IMR-90 (cell line): Measurements from ENCODE around the gene HMGB3. TPM values are rescaled to one million over a fixed set of nuclear protein-coding genes. Genes with fewer than 3 reads are reported as not detected.

Source experiments
- ATAC-seq: fragments of 200-7000 bp; cut with Tn5 transposase; 2 replicates; pipeline ENCODE4 v1.9.1; 2020; ENCODE audit warnings: low read depth, mild to moderate bottlenecking, moderate library complexity
- BruUV-seq: library from RNA; stranded (reverse); fragments of 400-500 nt; replicated peaks from 2 replicates; lab custom pipeline; 2021; lab: Mats Ljungman, UMichigan
- CTCF ChIA-PET: fragments of 300-600 bp; formaldehyde crosslinking; extraction: SDS; loops from one replicate; lab custom pipeline; 2021; ENCODE audit warnings: antibody characterized with exemption; lab: Yijun Ruan, JAX
- POLR2A ChIA-PET: fragments of 300-600 bp; sonication (Branson Sonifier 250); formaldehyde crosslinking; loops from one replicate; lab custom pipeline; 2022; ENCODE audit warnings: antibody characterized with exemption; ENCODE audit not compliant: unreplicated experiment; lab: Charles Lee
- DNase-seq: peaks from one replicate; pipeline ENCODE4 v3.0.0; 2013
- H2AFZ ChIP-seq: replicated peaks from 2 replicates; pipeline ENCODE3; 2013; ENCODE audit warnings: low read length, mild to moderate bottlenecking; ENCODE audit not compliant: poor library complexity
- H2AK5ac ChIP-seq: 2 replicates; pipeline ENCODE4 v1.6.1; 2013; ENCODE audit warnings: low read depth, low read length, inconsistent platforms
- H2AK9ac ChIP-seq: replicated peaks from 2 replicates; pipeline ENCODE3; 2013; ENCODE audit warnings: mild to moderate bottlenecking, low read depth, low read length, moderate library complexity; ENCODE audit not compliant: poor library complexity
- H2BK120ac ChIP-seq: 2 replicates; pipeline ENCODE4 v1.6.1; 2013; ENCODE audit warnings: low read depth, low read length, inconsistent platforms
- H2BK15ac ChIP-seq: 3 replicates; pipeline ENCODE4 v1.6.1; 2013; ENCODE audit warnings: low read depth, low read length, inconsistent platforms
- H2BK20ac ChIP-seq: 2 replicates; pipeline ENCODE4 v1.6.1; 2013; ENCODE audit warnings: low read depth, mild to moderate bottlenecking, inconsistent platforms, low read length, moderate library complexity
- H2BK5ac ChIP-seq: 2 replicates; pipeline ENCODE4 v1.6.1; 2013; ENCODE audit warnings: mild to moderate bottlenecking, low read depth, low read length, inconsistent platforms; ENCODE audit not compliant: poor library complexity, severe bottlenecking
- H3K14ac ChIP-seq: replicated peaks from 2 replicates; pipeline ENCODE4 v1.6.1; 2013; ENCODE audit warnings: low read depth, low read length, inconsistent platforms
- H3K18ac ChIP-seq: 2 replicates; pipeline ENCODE4 v1.6.1; 2013; ENCODE audit warnings: low read depth, low read length, control low read depth
- H3K23ac ChIP-seq: 2 replicates; pipeline ENCODE4 v1.6.1; 2013; ENCODE audit warnings: low read depth, low read length, inconsistent platforms
- H3K27ac ChIP-seq: 2 replicates; pipeline ENCODE4 v1.5.1; 2013; ENCODE audit warnings: mild to moderate bottlenecking, control low read depth, low read length; ENCODE audit not compliant: insufficient read depth
- H3K27me3 ChIP-seq: 2 replicates; pipeline ENCODE4 v1.6.1; 2013; ENCODE audit warnings: low read length; ENCODE audit not compliant: control insufficient read depth, insufficient read depth
- H3K36me3 ChIP-seq: 2 replicates; pipeline ENCODE4 v1.6.1; 2013; ENCODE audit warnings: low read length, mixed read lengths; ENCODE audit not compliant: control insufficient read depth, insufficient read depth
- H3K4ac ChIP-seq: 2 replicates; pipeline ENCODE4 v1.6.1; 2013; ENCODE audit warnings: low read depth, low read length, inconsistent platforms
- H3K4me1 ChIP-seq: 2 replicates; pipeline ENCODE4 v1.6.1; 2013; ENCODE audit warnings: low read length, mixed read lengths; ENCODE audit not compliant: control insufficient read depth, insufficient read depth
- H3K4me2 ChIP-seq: 2 replicates; pipeline ENCODE4 v1.6.1; 2013; ENCODE audit warnings: low read depth, mild to moderate bottlenecking, control low read depth, low read length, moderate library complexity
- H3K4me3 ChIP-seq: 2 replicates; pipeline ENCODE4 v1.5.1; 2013; ENCODE audit warnings: low read depth, mild to moderate bottlenecking, control low read depth, low read length, moderate library complexity; ENCODE audit not compliant: insufficient read depth
- H3K56ac ChIP-seq: 2 replicates; pipeline ENCODE4 v1.6.1; 2013; ENCODE audit warnings: low read length, inconsistent platforms; ENCODE audit not compliant: insufficient read depth; ENCODE audit errors: extremely low read depth
- H3K79me1 ChIP-seq, 2 experiments: 2 replicates each; pipeline ENCODE4 v1.6.1; 2013; ENCODE audit warnings: low read length in 2 of 2, inconsistent platforms in 1 of 2, low read depth in 1 of 2
- H3K9ac ChIP-seq: 2 replicates; pipeline ENCODE4 v1.6.1; 2013; ENCODE audit warnings: low read depth, low read length, control low read depth
- H3K9me1 ChIP-seq: 2 replicates; pipeline ENCODE4 v1.6.1; 2013; ENCODE audit warnings: low read length, inconsistent platforms; ENCODE audit not compliant: insufficient read depth
- H3K9me3 ChIP-seq: 2 replicates; pipeline ENCODE4 v1.6.1; 2013; ENCODE audit warnings: low read length; ENCODE audit not compliant: control insufficient read depth, insufficient read depth
- H4K20me1 ChIP-seq: 2 replicates; pipeline ENCODE4 v1.6.1; 2013; ENCODE audit warnings: low read length, inconsistent platforms; ENCODE audit not compliant: insufficient read depth
- H4K5ac ChIP-seq: 2 replicates; pipeline ENCODE4 v1.6.1; 2013; ENCODE audit warnings: mild to moderate bottlenecking, low read depth, low read length, control low read depth
- H4K8ac ChIP-seq, 2 experiments: 2 replicates each; pipeline ENCODE4 v1.6.1; 2013; ENCODE audit warnings: low read depth in 2 of 2, low read length in 2 of 2, control low read depth in 1 of 2, inconsistent platforms in 1 of 2
- H4K91ac ChIP-seq: 2 replicates; pipeline ENCODE4 v1.6.1; 2013; ENCODE audit warnings: low read depth, low read length, inconsistent platforms; ENCODE audit not compliant: insufficient read depth
- BHLHE40 ChIP-seq: fragments of 150-350 bp; IDR thresholded peaks from 2 replicates; pipeline ENCODE4 v1.6.1; 2016; ENCODE audit warnings: mild to moderate bottlenecking, low read depth, low read length
- CHD1 ChIP-seq: IDR thresholded peaks from 2 replicates; pipeline ENCODE4 v1.6.1; 2012; ENCODE audit warnings: low read depth, low read length, improper control_type of control experiment
- NFE2L2 ChIP-seq: fragments of 150-350 bp; IDR thresholded peaks from 2 replicates; pipeline ENCODE4 v1.6.1; 2016; ENCODE audit warnings: low read depth, mild to moderate bottlenecking, low read length
- RAD21 ChIP-seq: IDR thresholded peaks from 2 replicates; pipeline ENCODE4 v1.6.1; 2012; ENCODE audit warnings: low read length, improper control_type of control experiment
- RFX5 ChIP-seq: IDR thresholded peaks from 2 replicates; pipeline ENCODE4 v1.8.0; 2012; ENCODE audit warnings: low read depth, mild to moderate bottlenecking, low read length, moderate library complexity
- WGBS, 2 experiments: methylation state at CpG; one replicate each; pipeline versions ENCODE4 v1.1.5 to v1.1.7; 2013; ENCODE audit warnings: missing lambda C conversion rate in 2 of 2; ENCODE audit not compliant: insufficient read length in 1 of 2; ENCODE audit errors: extremely low coverage in 2 of 2; 5-methylcytosine and 5-hydroxymethylcytosine counted together
- dilution Hi-C: fragments of 300-500 bp; cut with HindIII; formaldehyde crosslinking; loops from one replicate; pipeline ENCODE4 v1.14.3; 2018; ENCODE audit warnings: low sequenced_read_pairs; ENCODE audit not compliant: unreplicated experiment
- in situ Hi-C: fragments of 300-500 bp; cut with MboI; formaldehyde crosslinking; loops from 3 replicates; pipeline ENCODE4 v1.14.3; 2019; ENCODE audit warnings: low sequenced_read_pairs, inconsistent platforms, mixed read lengths
- intact Hi-C: fragments of 100-400 bp; cut with micrococcal nuclease; formaldehyde crosslinking; loops from 2 replicates; pipeline ENCODE4 v1.10.0; 2022
- polyA plus RNA-seq, 3 experiments: library from polyadenylated mRNA; depleted of rRNA; stranded (reverse); fragments of >200 nt; gene quantifications; 2 replicates each; pipeline ENCODE4 v1.2.3, GENCODE V29; 2012; ENCODE audit warnings: low replicate concordance in 1 of 3
- total RNA-seq: library from RNA; depleted of rRNA; stranded (reverse); fragments of >200 nt; gene quantifications from 2 replicates; pipeline ENCODE4 v1.2.3, GENCODE V29; 2012

HMGB3 gene
- total and polyA plus RNA-seq, 2 of the 4 experiments (the other 2 are of a cell fraction): 14.7 to 21.3 TPM

GRCh38 chrX:150958177-150958576 is 25.0 kb upstream of the HMGB3 start:
- no TSS peak for BruUV-seq
- intact Hi-C loops (no loop called here), dilution Hi-C loops (no loop called here), in situ Hi-C loops (no loop called here)
- H3K9me1 ChIP-seq: no peaks in the 10 kb centered on the region
- H2AFZ ChIP-seq: no peak overlapping the region
- H4K8ac ChIP-seq: no peak overlapping the region
- no peak overlapping the region for H2BK15ac ChIP-seq
- no peaks in the 10 kb centered on the region; the same call in 1 of the 2 replicates for H3K9me3 ChIP-seq
- H2BK5ac ChIP-seq: no peak overlapping the region
- H2BK20ac ChIP-seq: no peak overlapping the region
- H3K9ac ChIP-seq: no peak overlapping the region
- no CpG with 5 or more reads among the region's 1 CpG for WGBS, 2 experiments
- ChIA-PET CTCF (no interaction called here), POLR2A (no interaction called here)
- no peak overlapping the region for H3K4ac ChIP-seq
- no peaks in the 10 kb centered on the region for H3K79me1 ChIP-seq
- no peak overlapping the region for H3K14ac ChIP-seq
- no peak overlapping the region for H3K4me3 ChIP-seq
- no peak overlapping the region for H3K27ac ChIP-seq
- H3K4me1 ChIP-seq: no peaks in the 10 kb centered on the region
- no peak for ATAC-seq
- no peak overlapping the region for H2AK9ac ChIP-seq
- no peak overlapping the region for H3K56ac ChIP-seq
- H4K5ac ChIP-seq: no peak overlapping the region
- TF ChIP-seq BHLHE40 (no peak), RFX5 (no peak), RAD21 (no peak), CHD1 (no peak), NFE2L2 (no peak)
- no peaks in the 10 kb centered on the region for H4K20me1 ChIP-seq
- no peak overlapping the region for H3K4me2 ChIP-seq
- no peak for DNase-seq
- no peaks in the 10 kb centered on the region for H3K27me3 ChIP-seq
- no peak overlapping the region for H2BK120ac ChIP-seq
- no peaks in the 10 kb centered on the region for H3K36me3 ChIP-seq
- no peak overlapping the region for H4K91ac ChIP-seq
- no peak overlapping the region for H3K18ac ChIP-seq
- H2AK5ac ChIP-seq: no peak overlapping the region
- H3K23ac ChIP-seq: no peak overlapping the region
